Kidney glomerular epithelial cell (primary cell): ENCODE data around the gene USP36.
"Not testable (repeated sequence)": the region's sequence is repeated elsewhere in the genome, so short reads cannot be mapped to it uniquely, and the experiment has no call there.

Experiments used
- DNase-seq: peaks from one replicate; lab custom pipeline; 2025; lab: John Stamatoyannopoulos, UW

Gene USP36

DNA sequence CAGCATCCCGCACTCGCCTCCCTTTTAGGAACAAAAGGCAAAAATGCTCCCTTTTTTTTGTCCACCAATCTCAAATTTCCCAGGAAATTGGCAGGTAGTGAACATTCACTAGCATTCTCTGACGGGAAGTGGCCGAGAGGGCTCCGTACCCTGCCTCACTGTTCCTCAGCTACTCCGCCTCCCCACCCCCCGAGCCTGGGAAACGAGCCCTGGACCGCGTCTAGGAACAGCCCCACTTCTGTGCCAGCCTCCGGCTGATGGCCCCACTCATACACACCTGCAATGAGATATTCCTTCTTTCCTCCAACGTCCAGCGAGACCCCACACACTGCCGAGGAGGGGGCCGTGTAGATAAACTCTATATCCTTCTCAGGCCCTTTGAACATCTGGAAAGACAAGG is 30.0 kb upstream of the USP36 start:
- DNase-seq, result no peak

DNA sequence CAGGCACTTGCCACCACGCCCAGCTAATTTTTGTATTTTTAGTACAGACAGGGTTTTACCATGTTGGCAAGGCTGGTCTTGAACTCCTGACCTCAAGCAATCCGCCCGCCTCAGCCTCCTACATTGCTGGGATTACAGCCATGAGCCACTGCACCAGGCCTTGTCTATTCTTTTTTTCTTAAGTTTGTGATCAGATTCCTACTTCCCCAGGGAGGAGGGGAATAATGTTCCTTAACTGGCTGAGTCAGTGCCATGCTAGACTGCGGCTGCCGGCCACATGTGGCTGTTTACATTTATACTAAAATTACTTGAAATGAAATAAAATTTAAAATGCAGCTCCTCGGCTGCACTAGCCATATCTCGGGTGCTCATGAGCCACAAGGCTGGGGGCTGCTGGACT is 27.8 kb upstream of the USP36 start:
- DNase-seq, result no peak

DNA sequence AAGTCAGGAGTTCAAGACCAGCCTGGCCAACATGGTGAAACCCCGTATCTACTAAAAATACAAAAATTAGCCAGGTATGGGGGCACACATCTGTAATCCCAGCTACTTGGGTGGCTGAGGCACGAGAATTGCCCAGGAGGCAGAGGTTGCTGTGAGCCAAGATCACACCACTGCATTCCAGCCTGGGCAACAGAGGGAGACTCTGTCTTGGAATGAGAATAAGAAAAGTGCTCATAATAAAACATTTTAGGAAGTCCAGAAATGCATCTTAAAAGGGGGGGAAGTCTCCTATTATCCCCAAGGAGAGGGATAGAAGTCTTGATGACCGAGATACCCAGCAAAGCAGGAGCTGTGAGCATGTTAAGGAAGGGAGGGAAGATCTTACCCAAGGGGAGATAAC is 26.4 kb upstream of the USP36 start:
- not testable (repeated sequence) for DNase-seq

DNA sequence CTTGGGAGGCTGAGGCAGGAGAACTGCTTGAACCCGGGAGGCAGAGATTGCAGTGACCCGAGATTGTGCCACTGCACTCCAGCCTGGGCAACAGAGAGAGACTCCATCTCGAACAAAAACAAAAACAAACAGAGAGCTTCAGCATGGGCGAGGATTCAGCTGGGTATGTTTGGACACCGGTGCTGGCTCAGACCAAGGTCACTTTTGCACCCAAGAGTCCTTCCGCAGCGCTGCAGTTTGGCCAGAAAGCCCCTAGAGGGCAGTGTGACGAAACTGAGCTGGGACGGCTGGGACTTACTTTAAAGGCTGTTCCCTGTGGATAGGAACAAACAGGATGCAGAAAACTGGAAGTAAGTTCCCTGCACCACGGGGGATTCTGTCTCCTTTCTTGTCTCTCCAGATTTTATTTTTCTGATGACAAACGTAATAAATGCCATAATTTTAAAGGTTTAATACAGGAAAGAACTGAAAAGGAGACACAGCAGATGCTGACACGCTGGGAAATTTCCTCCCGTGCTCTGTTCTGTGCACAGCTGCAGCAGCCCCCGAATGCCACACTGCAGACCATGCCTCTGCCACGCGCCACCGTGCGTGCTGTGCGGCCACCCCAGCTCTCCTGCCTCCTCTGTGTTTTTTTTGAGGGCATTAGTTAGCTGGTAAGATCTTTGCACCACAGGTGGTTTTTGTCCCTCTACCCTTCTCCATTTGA is 25.2 kb upstream of the USP36 start:
- peak; percentile 39 for DNase-seq

DNA sequence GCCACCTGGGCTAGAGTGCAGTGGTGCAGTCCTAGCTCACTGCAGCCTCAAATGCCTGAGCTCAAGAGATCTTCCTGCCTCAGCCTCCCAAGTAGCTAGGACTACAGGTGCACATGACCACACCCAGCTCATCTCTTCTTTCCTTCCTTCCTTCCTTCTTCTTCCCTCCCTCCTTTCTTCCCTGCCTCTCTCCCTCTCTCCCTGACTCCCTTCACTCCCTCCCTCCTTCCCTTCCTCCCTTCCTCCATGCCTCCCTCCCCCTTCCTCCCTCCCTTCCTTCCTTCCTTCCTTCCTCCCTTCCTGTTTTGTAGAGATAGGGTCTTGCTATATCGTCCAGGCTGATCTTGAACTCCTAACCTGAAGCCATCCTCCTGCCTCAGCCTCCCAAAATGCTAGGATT is 23.5 kb upstream of the USP36 start:
- DNase-seq, result no peak

DNA sequence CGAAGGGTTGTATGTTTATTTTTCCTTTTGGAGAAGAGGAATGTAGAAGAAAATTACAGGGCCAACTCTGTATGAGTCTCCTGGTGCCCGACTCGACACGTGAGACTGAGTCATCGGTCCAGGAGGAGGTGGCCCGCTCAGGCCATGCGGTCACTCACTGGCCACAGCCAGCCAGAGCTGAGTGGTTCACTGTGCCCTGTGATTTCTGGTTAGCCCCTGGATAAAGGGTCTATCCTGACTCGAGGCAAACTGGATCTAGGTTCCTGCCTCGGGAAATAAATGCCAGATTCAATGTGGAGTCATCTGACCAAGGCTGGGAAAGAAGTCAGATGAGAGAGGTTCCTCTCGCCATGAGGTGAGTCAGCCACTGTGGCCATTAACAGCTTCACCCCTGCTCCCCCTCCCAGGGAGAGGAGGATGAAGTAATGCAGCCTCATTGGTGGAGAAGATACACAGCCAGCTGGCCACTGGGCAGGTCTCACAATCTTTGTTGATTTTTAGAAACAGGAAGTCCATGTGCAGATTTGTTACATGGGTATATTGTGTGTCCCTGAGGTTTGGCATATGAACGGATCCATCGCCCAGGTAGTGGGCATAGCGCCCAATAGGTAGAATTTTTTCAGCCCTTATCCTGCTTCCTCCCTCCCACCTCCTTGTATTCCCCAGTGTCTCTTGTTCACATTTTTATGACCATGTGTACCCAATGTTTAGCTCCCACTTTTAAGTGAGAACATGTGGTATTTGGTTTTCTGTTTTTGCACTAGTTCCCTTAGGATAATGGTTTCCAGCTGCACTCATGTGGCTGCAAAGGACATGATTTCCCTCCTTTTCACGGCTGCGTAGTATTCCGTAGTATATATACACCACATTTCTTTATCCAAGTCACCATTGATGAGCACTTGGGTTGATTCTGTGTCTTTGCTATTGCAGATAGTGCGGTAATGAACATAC is 21.7 kb upstream of the USP36 start:
- peak; percentile 91 for DNase-seq

DNA sequence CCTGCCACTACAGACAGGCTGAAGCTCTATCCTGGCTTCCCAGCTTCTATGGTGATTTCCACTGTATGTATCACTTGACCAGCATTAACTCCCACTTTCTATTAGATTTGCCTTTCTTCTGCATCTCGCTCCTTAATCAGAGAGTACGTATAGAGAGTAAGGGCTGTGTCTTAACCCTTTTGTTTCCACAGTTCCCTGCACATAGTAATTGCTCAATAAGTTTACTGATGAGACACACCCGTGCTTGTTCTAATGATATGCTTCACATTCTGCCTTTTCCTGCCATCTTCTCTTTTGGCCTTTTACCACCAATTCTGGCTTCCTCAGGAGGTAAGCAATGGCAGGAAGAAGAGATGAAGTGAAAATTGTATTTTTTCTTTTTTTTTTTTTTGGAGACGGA is 20.6 kb upstream of the USP36 start:
- no peak for DNase-seq

DNA sequence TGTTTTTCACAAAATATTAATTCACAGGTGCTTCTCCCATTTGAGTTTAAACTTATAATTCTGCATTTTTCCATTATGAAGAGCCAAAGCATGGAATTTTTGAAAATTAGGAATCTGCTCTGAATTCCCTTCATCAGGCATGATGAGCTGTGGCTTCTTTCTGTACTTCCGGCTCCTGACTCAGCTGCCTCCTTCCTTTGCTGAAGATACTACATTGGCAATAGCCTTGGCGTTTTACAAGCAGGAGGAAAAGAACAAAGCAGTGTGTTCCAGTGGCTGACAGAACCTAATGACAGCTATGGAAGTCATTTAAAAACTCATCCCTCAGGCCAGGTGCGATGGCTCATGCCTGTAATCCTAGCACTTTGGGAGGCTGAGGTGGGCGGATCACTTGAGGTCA is 18.4 kb upstream of the USP36 start:
- DNase-seq, result no peak

DNA sequence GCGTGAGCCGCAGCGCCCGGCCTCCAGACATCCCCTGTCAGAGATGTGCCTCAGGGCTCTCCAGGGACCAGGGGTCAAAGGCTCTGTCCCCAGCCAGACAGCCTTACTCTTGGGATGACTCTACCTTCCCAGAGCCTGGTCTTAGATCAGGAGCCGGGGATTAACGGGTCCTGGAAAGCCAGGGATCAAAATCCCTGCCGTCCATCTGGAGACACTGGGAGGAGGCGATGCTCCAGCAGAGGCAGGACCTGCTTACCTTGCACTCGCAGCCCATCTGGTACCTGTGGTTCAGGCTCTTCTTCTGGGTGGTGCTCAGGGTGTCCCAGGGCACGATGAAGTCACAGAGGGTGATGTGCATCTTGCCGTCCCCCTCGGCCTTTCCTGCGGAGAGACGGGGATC is 16.7 kb upstream of the USP36 start:
- no peak for DNase-seq

DNA sequence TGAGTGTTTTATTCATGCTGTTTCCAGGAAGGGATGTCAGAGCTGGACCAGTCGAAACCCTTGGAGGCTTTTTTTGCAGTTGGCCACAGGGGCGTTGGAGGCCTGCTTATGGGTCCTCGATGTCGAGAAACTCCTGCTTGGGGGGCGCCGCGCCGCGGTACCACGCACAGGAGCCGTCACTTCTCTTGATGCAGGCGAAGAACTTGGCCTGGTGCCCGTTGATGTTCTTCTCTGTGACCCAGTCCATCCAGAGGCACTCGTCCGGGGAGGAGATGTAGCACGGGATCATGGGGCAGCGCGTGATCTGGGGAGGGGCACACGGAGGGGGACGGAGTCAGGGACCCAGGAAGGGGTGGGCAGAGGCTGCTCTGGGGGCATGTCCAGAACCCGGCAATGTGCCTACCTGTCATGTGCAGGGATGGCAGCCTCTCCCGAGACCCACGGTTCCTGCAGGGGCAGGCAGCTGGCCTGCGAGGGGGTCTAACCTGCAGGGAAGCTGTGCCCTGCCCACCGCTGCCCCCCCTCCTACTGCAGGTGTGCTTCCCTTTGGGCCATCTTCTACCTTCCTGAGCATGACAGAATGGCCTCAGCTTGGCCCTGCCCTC is 15.0 kb upstream of the USP36 start:
- no peak for DNase-seq

DNA sequence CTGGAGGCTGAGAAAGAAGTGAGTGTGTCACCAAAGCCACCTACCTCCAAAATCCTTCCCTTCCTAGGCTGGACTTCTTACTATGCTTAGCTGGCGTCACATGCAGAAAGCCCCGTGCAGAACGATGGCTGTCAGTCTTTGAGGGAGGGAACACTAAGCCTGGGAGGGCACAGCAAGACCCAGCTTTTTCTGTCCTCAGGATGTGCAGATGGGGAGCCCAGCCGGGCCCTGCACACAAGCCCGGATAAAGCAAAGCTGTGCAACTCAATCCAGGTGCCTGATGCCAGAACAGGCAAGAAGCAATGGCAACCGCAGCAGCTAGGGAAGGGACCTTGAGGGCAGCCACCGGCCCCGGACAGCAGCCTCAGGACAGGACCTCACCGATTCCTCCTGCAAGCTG is 13.9 kb upstream of the USP36 start:
- no peak for DNase-seq

DNA sequence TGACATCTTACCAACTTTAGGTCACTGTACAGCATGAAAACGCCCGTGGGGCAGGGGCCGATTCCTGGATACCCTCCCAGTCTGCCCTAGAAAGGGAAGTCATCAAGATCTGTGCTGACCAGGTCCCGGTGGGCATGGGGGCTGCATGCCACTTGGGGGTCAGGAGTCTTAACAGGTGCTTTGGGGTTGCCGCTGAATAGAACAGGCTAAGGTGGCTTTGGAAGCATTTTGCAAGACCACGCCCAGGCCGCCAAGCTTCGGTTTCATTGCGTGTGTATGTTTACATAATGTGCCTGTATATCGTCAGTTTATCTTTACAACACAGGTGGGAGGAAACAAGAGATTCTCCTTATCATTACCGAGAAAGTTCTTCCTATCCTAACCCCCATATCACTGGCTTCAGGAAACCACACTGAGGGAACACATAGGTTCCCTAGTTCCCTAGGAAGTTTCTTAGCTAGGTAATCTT is 13.3 kb upstream of the USP36 start:
- no peak for DNase-seq

DNA sequence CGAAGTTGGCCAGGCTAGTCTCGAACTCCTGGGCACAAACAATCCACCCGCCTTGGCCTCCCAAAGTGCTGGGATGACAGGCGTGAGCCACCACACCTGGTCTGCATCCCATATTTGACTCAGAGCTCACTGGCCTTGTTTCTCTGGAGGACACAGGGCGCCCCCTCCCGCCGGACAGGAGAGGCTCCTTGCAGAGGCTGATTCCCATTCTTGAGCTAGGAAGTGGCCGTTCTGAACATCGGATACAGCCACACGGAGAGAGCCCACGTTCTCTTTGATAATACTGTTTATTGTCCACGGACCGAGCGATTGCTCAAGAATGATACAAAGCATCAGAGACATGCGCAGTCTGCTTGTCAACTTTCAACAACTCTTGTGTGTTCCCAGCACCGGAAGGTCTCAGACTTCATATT is 12.1 kb upstream of the USP36 start:
- DNase-seq, result no peak

DNA sequence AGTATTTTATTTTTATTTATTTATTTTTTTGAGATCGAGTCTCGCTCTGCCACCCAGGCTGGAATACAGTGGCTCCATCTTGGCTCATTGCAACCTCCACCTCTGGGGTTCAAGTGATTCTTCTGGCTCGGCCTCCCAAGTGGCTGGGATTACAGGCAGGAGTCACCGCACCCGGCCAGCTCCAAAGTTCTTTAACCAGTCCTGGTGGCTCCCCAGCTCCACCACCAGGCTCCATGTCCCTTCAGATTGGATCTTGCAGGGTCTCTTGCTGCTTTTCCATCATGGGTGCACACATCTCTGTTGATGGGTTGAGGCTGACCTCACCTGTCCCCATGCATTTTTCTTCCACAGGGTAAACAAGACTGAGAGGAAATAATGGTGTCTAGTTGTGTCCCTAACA is 8.4 kb upstream of the USP36 start:
- no peak for DNase-seq

DNA sequence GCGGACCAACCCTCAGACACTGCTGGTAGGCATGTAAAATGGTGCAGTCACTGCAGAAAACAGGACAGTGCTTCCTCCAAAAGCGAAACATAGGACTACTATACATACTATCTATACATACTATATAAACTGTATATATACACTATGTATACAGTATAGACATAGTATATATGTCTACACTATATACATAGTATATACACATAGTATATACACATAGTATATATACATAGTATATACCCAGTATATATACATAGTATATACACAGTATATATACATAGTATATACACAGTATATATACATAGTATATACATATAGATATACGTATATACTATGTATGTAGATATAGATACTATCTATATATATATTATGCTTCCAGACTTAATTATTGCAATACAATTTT is 6.4 kb upstream of the USP36 start:
- DNase-seq, result no peak

DNA sequence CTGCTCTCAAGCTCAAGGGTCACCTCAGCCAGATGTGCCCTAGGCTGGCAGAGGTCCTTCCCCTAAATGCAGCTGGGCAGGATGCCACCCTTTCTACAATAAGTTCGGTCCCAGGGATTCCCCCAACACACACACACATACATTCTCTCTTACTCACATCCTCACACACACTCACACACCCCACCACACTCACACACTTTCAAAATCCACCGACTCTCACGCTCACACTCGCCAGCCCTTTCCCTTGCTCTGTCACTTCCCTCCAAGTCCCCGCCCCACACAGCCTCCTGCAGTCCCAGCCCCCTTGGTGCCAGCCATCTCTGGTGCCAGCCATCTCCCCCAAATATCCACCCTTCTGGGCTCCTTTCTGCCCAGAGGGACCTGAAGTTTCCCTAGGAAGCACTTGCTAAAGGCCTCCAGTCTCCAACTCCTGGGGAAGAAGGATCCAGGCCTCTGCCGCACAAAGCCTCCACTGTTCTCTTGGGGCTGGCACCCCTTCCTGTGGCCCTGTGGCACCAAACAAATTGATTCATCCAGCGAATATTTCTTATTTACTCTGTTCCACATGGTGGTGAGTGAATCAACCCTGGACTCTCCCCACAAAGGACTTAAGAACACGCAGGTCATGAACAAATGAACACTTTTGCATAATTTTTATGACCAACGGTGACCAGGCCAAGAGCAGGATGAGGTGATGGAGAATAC is 3.8 kb upstream of the USP36 start:
- DNase-seq, result no peak

DNA sequence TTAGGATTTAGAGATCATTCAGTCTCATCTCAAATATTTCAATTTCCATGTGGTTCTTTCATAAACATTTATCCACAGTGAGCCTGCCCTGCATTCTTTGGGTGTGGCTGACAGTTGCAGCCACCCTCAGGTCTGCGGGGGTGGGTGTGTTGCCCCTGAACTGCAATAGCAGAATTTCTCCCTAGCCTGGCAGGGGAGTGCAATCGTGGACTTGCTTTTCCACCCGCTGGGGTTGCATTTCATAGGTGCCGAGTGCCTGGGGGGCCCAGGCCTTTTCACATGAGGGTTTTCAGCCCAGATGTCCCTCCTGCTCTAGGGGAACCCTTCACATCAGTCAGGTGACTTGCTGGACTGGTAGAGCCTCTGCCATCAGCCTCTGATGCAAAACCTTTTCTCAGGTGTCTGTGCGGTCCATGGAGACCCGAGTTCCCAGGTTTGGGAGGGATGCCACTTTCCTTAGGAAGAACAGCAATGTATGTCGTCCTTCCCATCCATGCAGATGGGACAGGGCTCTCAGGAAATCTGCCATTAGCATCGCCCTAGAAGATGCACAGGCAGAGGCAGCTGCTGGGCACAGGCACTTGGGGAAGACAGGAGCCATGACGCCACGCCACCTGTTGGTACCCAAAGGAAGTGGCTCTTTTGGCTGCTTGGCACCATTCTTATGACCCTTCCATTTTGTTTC is 2.4 kb upstream of the USP36 start:
- DNase-seq, result no peak

DNA sequence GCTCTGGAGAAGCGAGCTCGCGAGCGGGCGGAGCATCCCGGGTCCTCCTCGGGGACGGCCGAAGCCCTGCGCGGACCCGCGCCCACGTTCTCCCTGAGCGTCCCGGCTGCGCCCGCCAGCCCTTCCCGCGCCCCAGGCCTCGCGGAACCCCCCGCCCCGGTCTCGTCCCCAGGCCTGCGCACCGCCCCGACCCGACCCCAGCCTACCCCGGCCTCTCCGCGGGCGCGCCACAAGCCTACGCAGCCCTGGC is 159 bp downstream of the USP36 start:
- DNase-seq, result no peak

DNA sequence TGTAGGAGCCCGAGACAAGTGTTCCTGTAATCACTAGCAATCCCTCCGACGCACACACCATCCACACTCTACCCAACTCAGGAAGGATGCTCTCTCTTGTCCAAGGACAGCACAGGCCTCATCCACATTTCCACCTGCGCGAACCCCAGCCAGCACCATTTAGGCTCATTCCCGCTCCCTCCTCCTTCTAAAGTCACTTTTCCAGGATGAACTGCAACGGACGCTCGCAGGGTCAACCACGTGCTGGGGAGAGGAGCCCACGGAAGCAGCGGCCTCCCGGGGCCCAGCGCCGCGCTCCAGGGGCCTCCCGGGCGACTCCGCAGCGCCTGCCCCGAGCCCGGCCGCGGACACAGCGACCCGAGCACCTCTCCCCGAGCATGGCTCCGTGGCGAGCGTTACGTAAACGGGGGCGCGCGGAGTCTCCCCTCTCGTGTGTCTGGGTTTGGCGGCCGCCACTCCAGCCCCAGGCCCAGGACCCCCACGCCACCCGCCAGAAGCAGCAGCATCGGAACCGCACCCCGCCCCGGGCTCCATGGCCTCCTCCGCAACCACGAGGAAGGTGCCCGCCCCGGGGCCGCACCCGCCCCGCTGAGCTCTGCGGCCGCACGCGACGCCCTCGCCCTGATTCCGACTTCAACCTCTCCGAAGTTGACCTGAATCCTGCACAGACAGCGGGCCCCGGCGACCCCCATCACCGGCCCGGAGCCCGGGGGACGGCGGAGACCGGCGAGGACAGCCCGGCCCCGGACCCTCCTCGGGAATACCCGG is 668 bp downstream of the USP36 start:
- no peak for DNase-seq

DNA sequence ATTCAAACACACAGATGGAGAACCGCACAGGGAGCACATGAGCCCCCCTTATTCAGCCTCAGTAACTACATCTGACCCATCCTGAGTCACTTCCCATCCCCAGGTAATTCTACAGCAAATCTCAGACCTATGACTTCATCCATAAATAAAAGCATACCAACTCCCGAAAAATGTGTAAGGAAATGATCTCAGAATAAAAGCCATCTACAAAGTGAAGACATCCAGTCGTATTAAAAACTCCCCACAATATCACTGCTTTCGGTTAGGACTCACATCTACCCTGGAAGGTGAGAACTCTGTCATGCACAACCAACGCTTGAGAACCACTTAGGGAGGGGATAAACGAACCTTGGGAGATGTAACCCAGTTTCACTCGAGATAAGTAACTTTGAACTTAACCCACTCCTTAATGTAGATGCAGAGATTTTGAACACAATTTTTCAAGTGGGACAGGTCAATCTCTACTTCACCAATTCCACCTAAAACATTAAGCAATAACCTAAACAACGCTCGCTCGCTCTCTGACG is 1.3 kb downstream of the USP36 start:
- peak; percentile 52 for DNase-seq

DNA sequence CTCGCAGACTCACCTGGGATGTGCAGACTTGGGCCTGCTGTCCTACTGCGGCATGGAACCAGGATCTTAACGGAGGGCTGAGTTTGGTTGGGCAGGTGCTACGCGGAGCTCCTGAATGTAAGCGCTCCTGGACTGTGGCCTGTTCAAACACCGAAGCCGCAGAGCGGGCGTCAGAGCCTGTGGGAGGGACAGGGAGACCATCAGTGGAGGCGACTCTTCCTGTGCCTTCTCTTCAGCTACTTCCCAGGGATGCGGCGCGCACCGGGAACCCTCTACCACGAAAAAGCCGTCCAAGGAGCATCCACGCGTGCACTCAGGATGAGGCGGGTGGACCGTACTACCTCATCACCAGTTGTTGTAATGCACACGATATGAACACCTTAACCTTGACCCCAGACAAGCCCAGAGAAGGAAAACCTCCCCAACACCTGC is 2.0 kb downstream of the USP36 start:
- DNase-seq, result peak; percentile 12
